Endodermal cell (in vitro differentiated cells): ENCODE data around the gene ANKRD31. TPM values are rescaled to one million over a fixed set of nuclear protein-coding genes. Genes with fewer than 3 reads are reported as not detected.

Experiments
- DNase-seq: peaks from one replicate; pipeline ENCODE4 v3.0.0-alpha.2; 2017
- H3K27ac ChIP-seq: 2 replicates; pipeline ENCODE4 v1.5.1; 2013; ENCODE audit warnings: mild to moderate bottlenecking, low read depth, low read length, moderate library complexity
- H3K27me3 ChIP-seq: 2 replicates; pipeline ENCODE4 v1.6.1; 2013; ENCODE audit warnings: mild to moderate bottlenecking, low read length, moderate library complexity; ENCODE audit not compliant: insufficient read depth, control insufficient read depth, poor library complexity, severe bottlenecking
- H3K36me3 ChIP-seq: 2 replicates; pipeline ENCODE4 v1.7.0; 2013; ENCODE audit warnings: mild to moderate bottlenecking, low read length, moderate library complexity; ENCODE audit not compliant: control insufficient read depth, insufficient read depth
- H3K4me1 ChIP-seq: one replicate; pipeline ENCODE4 v1.7.0; 2013; ENCODE audit warnings: low read length; ENCODE audit not compliant: control insufficient read depth, insufficient read depth
- H3K4me3 ChIP-seq: 2 replicates; pipeline ENCODE4 v1.5.1; 2013; ENCODE audit warnings: mild to moderate bottlenecking, low read length, moderate library complexity
- H3K9ac ChIP-seq: 2 replicates; pipeline ENCODE4 v1.6.1; 2013; ENCODE audit warnings: mild to moderate bottlenecking, low read length, moderate library complexity; ENCODE audit not compliant: poor library complexity, severe bottlenecking; ENCODE audit errors: extremely low read depth
- H3K9me3 ChIP-seq: 2 replicates; pipeline ENCODE4 v1.6.1; 2013; ENCODE audit warnings: mild to moderate bottlenecking, low read length, moderate library complexity; ENCODE audit not compliant: control insufficient read depth
- H3K27ac Mint-ChIP-seq: 2 replicates; pipeline ENCODE4 v1.8.0; 2020; ENCODE audit warnings: mixed read lengths
- H3K27me3 Mint-ChIP-seq: 2 replicates; pipeline ENCODE4 v1.8.0; 2021; ENCODE audit warnings: mild to moderate bottlenecking, mixed read lengths; ENCODE audit not compliant: insufficient read depth
- H3K36me3 Mint-ChIP-seq: 2 replicates; pipeline ENCODE4 v1.8.0; 2020; ENCODE audit warnings: low read depth, mixed read lengths
- H3K4me1 Mint-ChIP-seq: 2 replicates; pipeline ENCODE4 v1.8.0; 2020; ENCODE audit warnings: mixed read lengths
- H3K4me3 Mint-ChIP-seq: 2 replicates; pipeline ENCODE4 v1.8.0; 2020; ENCODE audit warnings: mild to moderate bottlenecking, moderate library complexity, mixed read lengths
- H3K9me3 Mint-ChIP-seq: 2 replicates; pipeline ENCODE4 v1.8.0; 2020; ENCODE audit warnings: mild to moderate bottlenecking, mixed read lengths
- CTCF ChIP-seq: fragments of 200-600 bp; sonication (generic); conservative IDR thresholded peaks from 2 replicates; pipeline ENCODE4 v1.5.0; 2021; ENCODE audit warnings: antibody characterized with exemption, mild to moderate bottlenecking
- WGBS, 2 experiments: methylation state at CpG; one replicate each; pipeline versions ENCODE4 v1.1.5 to v1.1.7; 2013; ENCODE audit warnings: missing lambda C conversion rate in 2 of 2, mixed read lengths in 1 of 2; ENCODE audit not compliant: insufficient coverage in 1 of 2, insufficient read length in 1 of 2; 5-methylcytosine and 5-hydroxymethylcytosine counted together
- total RNA-seq, 2 donors: library from RNA; stranded (reverse); fragmentation: NEBNext Ultra II Directional in 1 of 2; extraction: Animal tissue kit (Norgen Biotek cat#: 25700) in 1 of 2; gene quantifications; 2 replicates in 1 of 2; 3 replicates in 1 of 2; pipeline ENCODE4 v1.2.1, GENCODE V29; 2021

ANKRD31 gene
- total RNA-seq, 2 donors from 2014 or later = 0.13 to 0.29 TPM

DNA sequence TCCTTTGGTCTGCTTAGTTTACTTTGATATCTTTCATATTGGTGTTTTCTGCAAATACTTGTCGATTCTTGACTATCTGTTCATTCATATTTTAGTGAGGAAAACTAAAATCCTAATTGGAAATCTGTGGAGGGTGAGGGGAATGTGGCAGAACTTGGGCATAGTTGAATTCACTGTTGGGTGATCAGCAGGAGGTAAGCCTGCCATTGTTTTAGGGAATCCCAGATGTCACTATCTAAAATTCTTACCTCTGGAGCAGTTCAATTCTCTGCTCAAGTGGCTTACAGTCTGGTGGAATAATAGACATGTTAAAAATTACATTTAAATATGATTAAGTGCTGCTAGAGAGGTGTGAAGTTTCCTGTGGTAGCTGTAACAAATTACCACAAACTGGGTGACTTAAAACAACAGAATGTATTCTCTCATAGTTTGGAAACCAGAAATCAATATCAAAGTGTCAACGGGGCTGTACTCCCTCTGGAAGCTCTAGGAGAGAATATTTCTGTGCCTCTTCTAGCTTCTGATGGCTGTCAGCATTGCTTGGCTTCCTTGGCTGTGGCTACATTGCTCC lies 94.0 kb downstream of the ANKRD31 start:
- 68 to 79% methylated on average over 2 of the region's 2 CpGs for WGBS, 2 experiments
- TF ChIP-seq CTCF = no peak
- no peaks in the 10 kb centered on the region for H3K27me3 Mint-ChIP-seq
- no peak overlapping the region for H3K9ac ChIP-seq
- H3K36me3 Mint-ChIP-seq = no peaks in the 10 kb centered on the region
- H3K27me3 ChIP-seq = no peaks in the 10 kb centered on the region
- H3K9me3 ChIP-seq = peaks cover 6% of the 10 kb centered on the region
- peak overlapping the region; percentile 25 for H3K27ac Mint-ChIP-seq
- peak overlapping the region; percentile 6 for H3K4me3 Mint-ChIP-seq
- H3K4me1 Mint-ChIP-seq = peaks cover 36% of the 10 kb centered on the region
- no peaks in the 10 kb centered on the region for H3K4me1 ChIP-seq
- peak overlapping the region; percentile 73 for H3K4me3 ChIP-seq
- DNase-seq = peak; percentile 57
- peaks cover 11% of the 10 kb centered on the region for H3K9me3 Mint-ChIP-seq
- H3K36me3 ChIP-seq = no peaks in the 10 kb centered on the region
- H3K27ac ChIP-seq = no peak overlapping the region

DNA sequence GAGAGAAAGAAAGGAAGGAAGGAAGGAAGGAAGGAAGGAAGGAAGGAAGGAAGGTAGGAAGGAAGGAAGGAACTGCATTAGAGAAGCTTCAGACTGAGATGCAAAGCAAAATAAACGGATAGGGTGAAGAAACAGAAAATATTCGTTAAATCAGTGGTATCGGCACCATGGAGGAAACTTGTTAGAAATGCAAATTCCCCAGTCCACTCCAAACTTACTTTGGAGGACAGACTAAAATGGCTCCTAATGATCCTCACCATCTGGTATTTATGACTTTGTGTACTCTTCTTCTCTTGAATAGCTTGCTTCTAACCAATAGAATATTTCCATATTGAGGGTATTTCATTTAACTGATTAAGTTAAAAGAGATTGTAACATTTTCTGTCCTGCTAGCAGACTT lies 96.4 kb downstream of the ANKRD31 start:
- no peak overlapping the region for H3K27ac Mint-ChIP-seq
- peaks cover 24% of the 10 kb centered on the region for H3K9me3 Mint-ChIP-seq
- H3K27ac ChIP-seq = no peak overlapping the region
- H3K4me3 Mint-ChIP-seq = no peak overlapping the region
- H3K36me3 ChIP-seq = no peaks in the 10 kb centered on the region
- peaks cover 6% of the 10 kb centered on the region for H3K9me3 ChIP-seq
- H3K27me3 ChIP-seq = no peaks in the 10 kb centered on the region
- H3K4me3 ChIP-seq = no peak overlapping the region
- H3K4me1 ChIP-seq = no peaks in the 10 kb centered on the region
- TF ChIP-seq CTCF = no peak
- no peaks in the 10 kb centered on the region for H3K36me3 Mint-ChIP-seq
- DNase-seq = no peak
- H3K9ac ChIP-seq = no peak overlapping the region
- WGBS, 2 experiments = 90 to 94% methylated on average over 3 of the region's 3 CpGs
- peaks cover 29% of the 10 kb centered on the region for H3K4me1 Mint-ChIP-seq
- H3K27me3 Mint-ChIP-seq = no peaks in the 10 kb centered on the region

GRCh38 chr5:75138689-75139088 lies 98.0 kb downstream of the ANKRD31 start:
- Histone ChIP-seq H3K4me3 (no peak overlapping the region), H3K27ac (no peak overlapping the region), H3K27me3 (no peaks in the 10 kb centered on the region), H3K4me1 (no peaks in the 10 kb centered on the region), H3K36me3 (no peaks in the 10 kb centered on the region), H3K9me3 (peaks cover 6% of the 10 kb centered on the region), H3K9ac (no peak overlapping the region)
- Mint-ChIP-seq H3K27me3 (peaks cover 2% of the 10 kb centered on the region), H3K27ac (no peak overlapping the region), H3K4me3 (no peak overlapping the region), H3K36me3 (no peaks in the 10 kb centered on the region), H3K9me3 (peaks cover 23% of the 10 kb centered on the region), H3K4me1 (peaks cover 21% of the 10 kb centered on the region)
- TF ChIP-seq CTCF = peak; percentile 38
- DNase-seq = no peak
